ENCODE data around the gene IFNAR2.

IFNAR2 gene

DNA sequence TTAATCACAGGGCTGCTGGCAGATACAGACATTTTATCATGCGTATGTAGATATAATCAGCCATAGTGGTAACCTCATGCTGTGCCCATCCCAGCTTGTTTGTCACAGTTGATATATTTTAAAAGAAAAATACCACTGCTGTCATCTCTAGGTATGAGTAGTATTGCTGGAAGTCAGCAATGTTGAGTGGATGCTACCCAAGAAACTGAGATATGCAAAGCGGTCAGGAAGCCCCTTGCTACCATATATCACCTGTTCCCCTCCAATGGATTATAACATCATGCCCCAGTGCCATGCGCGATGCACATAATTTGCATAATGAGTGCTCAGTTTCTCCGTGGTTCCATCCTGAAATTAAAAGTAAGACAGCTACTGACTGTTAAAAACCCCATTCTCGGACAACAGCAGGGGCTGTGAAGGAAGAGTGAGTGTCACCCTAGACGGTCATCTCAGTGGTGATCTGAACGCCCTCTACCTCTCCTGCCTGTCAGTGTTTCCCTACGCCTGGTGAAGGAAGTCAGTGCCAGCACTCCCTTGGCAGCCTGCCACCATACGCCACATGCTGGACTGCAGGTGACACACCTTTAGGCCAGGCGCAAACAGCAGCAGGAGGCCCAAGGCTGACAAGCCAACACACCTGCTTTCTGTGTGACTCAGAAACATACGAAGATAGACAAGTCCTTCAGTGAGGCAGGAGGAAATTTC lies 39.2 kb downstream of the IFNAR2 start:
- DNase-seq (ENCODE audit: low read depth): no peak

DNA sequence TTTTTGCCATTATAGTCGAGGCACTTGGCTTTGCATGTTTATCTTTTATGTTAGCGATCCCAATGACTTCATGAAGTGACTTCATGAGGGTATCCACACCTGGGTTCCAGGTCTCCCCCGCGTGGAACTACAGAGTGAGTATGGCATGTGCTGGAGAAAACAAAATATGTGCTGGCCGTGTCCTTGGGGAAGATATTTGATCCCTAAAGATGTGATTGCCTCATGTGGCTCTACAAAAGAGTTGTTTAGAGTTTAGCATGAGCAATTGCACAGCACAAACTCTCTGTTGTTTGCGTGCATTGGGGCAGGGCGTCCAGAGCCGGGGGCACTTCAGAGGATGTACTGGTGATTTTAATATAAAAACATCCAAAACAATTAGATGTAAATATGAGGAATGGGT lies 41.2 kb downstream of the IFNAR2 start:
- no peak for DNase-seq (ENCODE audit: low read depth)

- DNase-seq (ENCODE audit: low read depth): no peak
These were observed 43.3 kb downstream of the IFNAR2 start for GRCh38 chr21:33273044-33273443.

GRCh38 chr21:33278721-33279120 lies 49.0 kb downstream of the IFNAR2 start:
- DNase-seq (ENCODE audit: low read depth): no peak

DNA sequence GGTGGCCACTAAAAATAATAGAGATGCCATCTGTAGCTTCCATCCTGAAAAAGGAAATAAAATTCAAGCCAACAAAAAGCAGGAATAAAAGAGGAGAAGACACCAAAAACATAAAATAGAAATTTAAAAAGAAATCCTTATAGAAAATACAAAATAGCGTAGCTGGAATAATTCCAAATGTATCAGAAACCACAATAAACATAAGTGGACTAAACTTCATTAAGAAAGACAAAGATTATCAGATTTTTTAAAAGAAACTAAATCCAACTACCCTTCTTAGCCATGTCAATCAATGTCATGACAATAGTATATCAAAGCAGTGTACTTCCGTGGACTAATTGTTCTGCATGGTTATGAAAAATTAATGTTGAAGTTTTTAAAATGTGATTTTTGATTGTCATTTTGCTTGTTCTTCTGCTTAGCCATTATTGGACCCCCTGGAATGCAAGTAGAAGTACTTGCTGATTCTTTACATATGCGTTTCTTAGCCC lies 49.6 kb downstream of the IFNAR2 start:
- DNase-seq (ENCODE audit: low read depth): no peak

Measured in activated gamma-delta T cell treated with anti-CD3 and anti-CD28 coated beads, Interleukin-2, amount 50 U/mL, for 16 hours (primary cell).